NCI-H524 treated with DMSO at 0.1 percent for 48 hours (cell line): ENCODE measurements around the gene DIDO1.
"Not testable (repeated sequence)": the region's sequence is repeated elsewhere in the genome, so short reads cannot be mapped to it uniquely, and the experiment has no call there.

Source experiments
- DNase-seq: peaks from one replicate; lab custom pipeline; 2025; lab: John Stamatoyannopoulos, UW

Gene DIDO1

DNA sequence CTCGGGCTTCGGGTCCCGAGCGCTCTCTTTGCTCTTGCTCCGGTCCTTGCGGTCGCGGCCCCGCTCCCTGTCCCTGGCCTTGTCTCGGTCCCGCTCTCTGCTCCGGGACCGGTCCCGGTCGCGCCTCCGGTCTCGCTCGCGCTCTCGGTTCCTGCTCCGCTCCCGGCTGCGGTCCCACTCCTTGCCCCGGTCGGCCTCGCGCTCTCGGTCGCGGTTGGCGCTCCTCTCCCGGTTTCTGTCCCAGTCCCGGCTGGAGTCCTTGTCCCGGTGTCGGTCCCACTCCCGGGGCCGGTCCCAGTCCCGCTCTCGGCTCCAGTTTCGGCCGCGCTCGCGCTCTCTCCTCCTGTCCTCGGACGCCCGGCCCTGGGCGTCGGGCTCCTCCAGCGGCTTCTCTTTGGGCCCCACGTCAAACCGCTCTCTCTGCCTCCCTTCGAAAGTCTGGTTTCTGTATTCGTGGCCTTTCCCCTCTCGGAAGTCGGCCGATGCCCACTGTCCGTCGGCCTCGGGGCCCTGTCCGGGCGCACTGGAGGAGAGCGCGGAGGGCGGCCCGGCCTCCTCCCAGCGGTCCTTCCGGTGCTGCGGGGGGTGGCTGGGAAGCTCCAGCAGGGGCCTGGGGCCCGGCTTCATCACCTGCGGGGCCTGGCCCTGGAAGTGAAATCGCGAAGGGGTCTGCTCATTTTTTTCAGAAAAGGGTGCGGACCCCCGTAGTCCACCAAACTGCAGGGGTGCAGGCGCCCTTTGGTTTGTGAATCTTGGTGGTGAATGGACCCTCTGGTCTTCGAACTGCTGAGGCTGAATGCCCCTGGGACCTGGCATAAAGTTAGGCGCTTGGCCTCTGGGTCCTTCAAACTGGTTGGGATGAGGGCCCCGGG is 46.8 kb downstream of the DIDO1 start:
- DNase-seq, result no peak

DNA sequence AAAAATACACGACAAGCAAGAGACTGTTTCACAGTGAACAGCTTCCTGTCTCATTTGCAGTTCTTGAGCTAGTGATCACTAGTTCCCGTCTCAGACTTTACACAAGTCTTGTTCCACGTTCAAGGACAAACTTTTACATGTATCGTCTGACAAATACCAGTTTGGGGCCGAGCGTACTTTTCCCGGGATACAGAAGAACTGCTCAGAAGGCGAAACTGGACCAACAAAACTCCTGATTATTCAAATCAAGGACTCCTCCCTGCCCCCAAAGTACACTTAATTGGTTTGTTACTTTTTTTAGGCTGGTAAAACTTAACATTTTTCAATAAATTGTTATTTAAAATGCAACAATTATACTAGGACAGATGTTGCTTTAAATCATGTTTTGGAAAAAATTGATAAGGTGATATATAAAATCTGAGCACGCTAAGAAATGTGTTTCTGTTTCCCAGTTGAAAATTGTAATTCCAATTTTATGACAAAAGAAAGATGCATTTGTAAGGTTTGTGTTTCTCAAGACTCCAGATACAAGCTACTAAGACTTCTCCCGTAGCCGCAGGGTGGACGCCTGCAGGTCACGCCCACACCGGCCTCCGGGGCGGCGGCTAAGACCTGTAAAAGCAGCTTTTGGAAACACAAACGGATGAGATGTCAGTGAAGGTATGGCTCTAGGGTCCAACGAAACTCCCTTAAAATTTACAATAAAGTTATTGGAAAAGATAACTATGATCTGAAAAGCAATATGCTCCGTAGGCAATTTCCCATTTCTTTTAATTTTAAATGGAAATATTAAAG is 47.9 kb downstream of the DIDO1 start:
- DNase-seq, result no peak

DNA sequence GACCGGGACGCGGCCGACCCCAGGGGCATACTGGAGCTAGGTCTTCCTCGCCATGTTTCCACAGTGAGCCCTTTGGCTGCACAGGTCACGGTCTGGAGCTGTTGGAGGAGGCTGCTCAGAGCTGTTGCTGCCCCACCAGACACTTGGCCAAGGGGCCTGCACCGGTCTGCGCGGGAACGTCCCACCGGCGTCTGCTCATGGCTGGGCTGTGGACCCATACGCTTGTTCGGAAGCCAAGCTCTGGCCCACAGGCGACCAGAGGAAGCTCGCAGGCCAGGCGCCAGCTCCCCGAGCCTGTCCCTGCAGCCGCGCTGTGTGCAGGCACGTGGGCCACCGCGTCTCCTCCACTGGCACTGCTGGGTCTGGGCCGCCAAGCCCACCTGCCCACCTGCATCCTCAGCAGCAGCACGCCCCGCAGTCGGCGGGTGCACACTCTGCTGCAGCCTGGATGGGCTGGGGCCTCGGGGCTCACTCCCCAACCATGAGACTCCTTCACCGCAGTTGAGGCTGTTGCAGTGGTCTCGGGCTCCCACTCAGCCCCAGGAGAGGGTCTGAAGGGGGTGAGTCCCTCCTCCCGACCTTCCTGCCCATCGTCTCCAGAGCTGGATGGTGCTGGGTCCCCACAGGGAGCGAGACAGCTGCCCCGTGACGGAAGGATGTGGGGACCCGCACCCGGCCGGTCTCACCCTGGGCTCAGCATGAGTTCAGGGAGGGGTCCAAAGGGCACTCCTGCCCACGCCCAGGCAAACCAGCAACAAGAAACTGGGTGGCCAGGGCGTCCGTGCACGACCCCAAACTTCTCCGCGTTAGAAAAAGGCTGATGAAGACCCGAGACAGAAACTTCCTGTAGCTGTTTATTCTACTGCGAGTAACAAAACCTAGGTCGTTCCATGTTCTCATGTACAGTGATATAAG is 49.1 kb downstream of the DIDO1 start:
- DNase-seq, result no peak

DNA sequence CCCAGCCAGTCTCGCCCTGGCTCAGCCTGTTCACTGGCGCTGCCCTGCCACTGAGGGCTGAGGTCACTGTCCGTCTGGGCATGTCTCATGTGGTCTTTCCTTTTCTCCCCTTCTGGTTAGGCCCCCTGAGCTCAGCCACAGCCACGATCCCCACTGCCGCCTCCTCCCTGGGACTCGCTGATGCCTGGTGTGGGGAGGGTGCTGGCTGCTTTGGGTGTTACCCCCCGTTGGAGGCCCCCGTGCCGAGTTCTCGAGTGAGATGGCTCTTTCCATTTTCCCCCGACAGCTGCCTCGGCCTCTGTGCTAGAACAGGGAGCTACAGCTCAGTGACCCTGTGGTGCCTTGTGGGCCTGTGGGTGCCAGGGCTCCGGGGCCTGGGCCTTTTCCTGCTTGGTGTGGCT is 49.8 kb downstream of the DIDO1 start:
- no peak for DNase-seq

DNA sequence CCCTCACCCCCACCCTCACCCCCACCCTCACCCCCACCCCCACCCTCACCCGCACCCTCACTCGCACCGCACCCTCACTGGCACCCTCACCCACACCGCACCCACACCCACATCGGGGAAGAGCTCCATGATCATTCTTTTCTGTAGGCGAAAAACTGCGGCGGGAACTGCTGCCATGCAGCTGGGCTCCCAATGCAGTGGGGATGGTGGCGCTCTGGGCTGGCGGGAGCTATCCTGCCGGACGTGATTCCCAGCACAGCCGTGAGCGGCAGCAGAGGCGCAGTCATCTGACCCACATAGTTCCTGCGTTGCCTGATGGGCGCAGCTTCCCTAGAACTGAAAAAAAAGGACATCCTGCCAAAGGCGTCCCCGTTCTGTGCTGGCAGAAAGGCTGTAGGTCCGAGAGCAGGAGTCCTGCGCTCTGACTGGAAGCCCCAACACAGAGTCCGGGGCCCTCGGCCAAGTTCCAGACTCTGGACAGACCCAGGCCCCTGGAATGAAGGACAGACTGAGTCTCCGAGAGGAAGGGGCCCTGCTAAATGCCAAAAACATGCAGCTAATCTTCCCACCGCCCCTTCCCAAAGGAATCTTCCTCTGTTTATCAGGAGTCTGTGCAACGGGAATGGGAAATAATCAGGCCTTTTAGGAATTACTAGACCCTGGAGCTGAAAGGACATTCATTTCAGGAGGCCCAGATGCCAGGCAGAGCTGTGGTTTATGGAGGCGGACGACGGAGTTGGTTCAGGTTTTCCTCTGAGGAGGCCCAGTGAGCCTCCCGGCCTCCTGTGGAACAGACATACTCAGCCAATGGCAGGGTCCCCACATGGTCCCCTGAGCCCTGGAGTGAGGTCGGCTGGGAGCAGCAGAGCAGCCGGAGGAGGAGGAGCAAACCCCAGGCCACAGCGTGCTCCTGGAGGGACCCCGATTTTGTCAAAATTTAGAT is 50.6 kb downstream of the DIDO1 start:
- peak; percentile 20 for DNase-seq

DNA sequence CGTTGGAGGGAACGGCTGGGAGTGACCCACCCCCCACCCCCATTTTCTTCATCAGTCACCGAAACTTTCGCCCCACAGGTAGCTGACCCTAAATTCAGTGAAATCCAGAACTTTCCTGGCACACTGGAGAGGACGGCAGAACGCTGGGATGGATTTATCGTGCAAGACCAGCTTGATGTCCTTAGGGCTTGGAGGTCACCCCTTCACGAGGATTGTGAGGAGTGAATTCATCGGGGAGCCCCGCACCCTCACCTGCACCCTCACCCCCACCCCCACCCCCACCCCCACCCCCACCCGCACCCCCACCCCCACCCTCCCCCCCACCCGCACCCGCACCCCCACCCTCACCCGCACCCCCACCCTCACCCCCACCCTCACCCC is 51.4 kb downstream of the DIDO1 start:
- DNase-seq, result no peak

DNA sequence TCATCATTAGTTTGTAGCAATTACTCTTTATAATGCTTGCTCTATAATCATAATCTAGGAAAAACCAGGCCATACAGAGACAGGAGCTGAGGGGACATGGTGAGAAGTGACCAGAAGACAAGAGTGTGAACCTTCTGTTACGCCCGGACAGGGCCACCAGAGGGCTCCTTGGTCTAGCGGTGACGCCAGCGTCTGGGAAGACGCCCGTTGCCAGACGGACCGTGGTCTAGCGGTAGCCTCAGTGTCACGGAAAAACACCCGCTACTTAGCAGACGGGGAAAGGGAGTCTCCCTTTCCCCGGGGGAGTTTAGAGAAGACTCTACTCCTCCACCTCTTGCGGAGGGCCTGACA is 52.6 kb downstream of the DIDO1 start:
- DNase-seq, result not testable (repeated sequence)

DNA sequence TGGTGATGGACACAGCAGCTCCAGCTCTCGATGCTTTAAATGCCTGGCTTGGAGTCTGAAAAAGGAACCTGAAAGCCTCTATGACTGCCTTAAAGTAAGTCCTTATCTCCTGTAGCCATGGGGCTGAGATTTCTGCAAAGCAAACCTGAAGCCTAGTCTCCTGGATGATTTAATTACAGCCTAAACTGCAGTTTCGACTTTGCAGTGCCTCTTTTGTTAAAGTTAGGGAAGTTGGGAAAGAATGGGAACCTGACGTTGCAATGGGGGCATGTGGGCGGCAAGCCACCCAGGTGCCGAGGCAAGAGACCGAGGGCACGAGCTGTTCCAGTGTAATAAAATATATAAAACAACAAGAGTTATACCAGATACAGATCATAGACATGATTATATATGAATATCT is 53.0 kb downstream of the DIDO1 start:
- no peak for DNase-seq

DNA sequence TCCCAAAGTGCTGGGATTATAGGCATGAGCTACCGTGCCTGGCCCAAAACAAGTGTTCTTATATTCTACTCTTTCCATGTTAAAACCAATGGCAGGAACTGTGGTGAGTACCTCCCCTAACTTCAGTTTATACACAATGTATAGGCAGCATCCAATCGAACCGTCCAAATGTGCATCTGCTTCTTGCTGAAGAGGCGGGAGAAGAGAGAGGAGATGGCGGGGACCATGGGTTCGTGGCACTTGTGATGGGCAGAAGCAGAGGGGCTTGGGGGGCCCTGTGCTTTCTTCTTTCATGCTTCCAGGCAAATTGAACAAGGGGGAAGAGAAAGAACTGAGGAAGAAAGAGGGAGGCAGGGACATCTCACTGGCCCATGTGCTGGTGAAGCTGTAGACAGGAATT is 53.4 kb downstream of the DIDO1 start:
- DNase-seq, result no peak

DNA sequence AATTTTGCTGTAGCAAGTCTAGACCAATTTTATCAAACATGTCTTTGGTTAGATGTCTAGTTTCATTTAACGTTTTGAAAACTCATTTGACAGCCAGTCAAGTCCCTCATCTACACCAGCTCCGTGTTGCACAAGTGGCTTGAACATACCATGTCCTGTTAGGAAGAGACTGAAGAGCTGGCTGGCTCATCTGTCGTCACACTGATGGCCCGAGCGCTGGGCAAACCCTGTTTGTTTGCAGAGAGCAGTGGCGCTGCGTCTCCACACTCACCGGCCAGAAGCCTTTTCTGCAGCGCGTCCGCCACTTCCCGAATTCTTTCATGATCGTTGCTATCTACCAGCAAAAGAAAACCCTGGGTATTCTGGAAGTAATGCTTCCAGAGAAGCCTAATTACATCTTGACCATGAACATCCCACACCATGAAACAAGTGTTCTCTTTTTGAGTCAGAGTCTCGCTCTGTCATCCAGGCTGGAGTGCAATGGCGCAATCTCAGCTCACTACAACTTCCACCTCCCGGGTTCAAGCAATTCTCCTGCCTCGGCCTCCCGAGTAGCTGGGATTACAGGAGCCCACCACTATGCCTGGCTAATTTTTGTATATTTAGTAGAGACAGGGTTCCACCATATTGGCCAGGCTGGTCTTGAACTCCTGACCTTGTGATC is 54.0 kb downstream of the DIDO1 start:
- no peak for DNase-seq

DNA sequence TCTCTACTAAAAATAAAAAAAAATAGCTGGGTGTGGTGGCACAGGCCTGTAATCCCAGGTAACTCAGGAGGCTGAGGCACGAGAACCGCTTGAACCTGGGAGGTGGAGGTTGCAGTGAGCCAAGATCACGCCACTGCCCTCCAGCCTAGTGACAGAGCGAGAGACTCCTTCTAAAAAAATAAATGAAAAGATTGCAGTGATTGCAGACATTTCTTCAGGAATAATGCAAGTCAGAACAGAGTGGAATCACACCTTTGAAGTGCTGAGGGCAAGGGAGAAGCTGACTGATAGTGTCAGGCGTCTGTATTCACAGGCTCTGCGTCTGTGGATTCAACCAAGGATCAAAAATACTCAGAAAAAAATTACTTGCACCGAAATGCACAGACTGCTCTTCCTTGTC is 62.1 kb downstream of the DIDO1 start:
- no peak for DNase-seq

DNA sequence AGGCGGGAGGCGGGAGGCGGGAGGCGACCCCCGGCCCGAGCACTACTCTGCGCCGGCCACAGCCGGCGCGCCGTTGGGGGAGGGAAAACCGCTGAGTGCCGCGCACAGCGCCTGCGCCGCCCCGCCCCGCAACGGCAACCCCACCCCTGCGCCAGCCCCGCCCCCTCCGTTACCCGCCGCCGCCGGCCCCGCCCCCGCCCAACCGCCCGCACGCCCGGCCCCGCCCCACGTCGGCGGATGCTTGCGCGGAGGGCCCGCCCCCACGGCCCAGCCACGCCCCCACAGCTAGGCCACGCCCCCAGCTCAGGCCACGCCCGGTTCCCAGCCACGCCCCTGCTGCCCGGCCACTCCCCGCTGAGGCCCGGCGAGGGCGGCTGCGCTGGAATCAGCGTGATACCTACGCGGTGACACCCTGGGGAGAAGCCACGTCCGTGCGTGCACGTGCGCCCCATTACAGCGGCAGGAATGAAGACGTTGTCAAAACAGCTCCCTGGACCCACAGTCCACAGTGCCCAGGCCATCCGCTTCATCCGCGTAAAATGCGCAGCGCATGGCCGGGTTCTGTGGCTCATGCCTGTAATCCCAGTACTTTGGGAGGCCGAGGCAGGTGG is 64.5 kb downstream of the DIDO1 start, which contains the start of gene TCFL5:
Gene TCFL5 (minus strand): TSS at position 97 of the 611 bp plus-strand sequence. CDS start 152 bp downstream, outside the sequence.
- no peak for DNase-seq

DNA sequence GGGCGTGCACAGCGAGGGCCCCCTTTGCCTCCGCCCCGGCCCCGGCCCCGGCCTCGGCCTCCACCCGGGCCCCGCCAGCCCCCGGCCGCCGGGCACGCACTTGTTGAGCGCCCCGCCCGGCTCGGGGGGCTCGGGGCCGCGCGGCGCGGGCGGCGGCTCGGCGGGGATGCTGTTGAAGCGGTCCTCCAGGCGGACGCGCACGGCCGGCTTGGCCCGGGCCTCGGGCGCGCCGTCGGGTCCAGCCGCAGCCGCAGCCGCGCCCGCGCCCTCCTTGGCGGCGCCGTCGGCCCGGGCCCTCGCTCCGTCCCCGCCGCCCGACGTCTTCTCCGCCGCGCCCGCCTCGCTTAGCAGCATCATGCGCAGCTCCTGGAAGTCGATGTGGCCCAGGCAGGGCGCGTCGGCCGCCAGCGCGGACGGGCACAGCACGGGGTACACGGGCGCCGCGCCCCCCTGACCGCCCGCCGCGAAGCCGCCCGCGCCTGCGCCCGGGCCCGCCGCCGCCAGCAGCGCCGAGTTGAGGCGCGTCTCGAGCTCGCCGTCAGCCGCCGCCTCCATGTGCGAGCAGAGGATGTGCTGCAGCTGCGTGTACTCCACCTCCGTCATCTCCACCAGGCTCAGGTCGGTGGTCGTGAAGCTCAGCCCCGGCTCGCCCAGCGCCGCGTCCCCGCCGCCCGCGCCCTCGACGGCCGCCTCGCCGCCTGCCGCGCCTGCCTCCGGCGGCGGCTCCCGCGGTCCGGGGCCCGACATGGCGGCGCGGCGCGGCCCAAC is 65.2 kb downstream of the DIDO1 start:
- no peak for DNase-seq

DNA sequence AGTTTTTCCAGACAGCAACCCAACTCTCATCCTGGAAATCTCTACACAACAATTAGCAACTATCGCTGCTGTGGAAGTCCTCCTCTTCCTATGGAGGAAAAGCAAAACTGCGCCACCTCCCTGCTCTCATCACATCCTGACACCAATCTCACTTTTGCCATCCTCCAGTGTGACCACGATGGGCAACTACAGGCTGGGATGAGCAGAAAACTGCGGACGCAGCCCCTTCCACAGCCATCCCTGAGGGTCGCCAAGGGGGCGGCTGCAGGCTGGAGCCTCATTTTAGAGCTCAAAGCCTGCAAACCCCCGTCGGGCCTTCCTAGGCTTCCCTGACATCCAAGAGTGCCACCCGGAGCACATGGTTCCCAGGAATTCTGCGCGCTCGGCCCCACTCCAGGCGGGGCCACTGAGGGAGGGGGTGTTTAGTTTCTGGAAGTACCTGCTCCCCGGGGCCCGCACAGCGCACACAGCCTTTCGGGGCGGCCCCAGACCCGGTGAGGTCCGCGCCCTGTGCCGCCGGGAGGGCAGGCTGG is 65.8 kb downstream of the DIDO1 start:
- DNase-seq, result no peak

DNA sequence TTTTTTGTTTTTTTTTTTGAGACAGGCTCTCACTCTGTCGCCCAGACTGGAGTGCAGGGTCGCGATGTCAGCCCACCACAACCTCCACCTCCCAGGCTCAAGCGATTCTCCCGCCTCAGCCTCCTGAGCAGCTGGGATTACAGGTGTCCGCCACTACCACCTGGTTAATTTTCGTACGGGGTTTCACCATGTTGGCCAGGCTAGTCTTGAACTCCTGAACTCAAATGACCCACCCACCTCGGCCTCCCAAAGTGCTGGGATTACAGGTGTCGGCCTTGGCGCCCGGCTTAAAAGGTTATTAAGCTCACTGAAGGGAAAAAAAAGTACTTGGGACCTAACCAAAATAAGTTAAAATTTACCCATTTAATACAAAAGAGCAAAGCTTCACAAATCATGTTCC is 66.6 kb downstream of the DIDO1 start:
- no peak for DNase-seq

DNA sequence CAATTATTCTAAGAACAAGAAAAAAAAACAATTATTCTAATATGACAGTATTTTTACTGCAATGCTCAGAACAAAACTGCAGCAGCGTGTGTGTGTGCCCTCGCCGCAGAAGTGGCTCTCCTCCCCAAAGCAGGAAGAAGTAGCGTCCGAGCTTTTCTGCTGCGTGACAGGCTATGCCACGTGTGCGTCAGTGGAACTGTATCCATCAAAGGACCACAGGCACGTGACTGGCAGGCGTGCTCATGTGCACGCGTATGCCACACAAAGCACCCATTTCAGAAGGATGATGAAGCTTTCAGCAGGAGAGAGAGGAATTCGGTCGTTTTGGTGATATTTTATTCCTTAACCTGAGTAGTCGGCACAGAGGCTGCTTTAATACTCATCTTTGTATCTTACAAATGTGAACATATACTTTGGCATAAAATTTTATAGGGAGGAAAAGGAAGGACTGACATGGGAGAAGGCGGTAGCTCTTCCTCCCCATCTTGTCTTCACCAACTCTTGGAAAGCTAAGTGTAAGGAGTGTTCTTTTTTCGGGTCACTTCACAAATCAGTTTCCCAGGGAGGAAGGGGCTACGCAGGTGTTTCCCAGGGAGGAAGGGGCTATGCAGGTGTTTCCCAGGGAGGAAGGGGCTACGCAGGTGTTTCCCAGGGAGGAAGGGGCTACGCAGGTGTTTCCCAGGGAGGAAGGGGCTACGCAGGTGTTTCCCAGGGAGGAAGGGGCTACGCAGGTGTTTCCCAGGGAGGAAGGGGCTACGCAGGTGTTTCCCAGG is 68.1 kb downstream of the DIDO1 start:
- no peak for DNase-seq

DNA sequence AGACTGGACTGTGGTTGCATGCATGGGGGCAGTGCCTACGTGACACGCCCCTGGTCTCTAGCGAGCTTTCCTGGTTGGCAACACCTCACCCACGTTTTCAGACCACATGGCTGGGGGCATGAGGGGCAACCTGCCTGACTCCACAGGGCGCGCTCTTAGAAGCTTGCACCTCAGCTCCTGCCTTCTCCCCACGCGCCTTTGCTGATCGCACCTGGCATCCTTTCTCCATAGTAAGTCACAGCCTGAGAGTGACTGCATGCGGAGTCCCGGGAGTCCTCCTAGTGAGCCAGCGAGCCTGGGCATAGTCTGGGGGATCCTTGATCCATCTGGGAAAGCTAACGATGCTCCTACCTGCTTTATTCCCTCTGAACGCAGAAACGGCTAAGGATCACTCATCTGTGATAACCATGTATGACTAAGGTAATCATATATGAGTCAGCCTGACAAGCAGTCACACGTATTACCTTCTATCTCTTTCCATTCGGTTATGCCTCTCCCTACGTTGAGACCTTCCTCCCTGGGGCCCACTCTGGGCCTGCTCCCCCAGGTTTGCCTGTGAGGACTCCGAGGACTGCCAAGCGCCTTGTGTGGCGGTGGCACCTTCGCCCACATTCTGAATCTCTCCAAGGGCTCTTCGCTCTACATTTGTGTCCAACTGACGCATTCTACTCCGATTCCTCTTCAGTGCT is 69.2 kb downstream of the DIDO1 start:
- no peak for DNase-seq

DNA sequence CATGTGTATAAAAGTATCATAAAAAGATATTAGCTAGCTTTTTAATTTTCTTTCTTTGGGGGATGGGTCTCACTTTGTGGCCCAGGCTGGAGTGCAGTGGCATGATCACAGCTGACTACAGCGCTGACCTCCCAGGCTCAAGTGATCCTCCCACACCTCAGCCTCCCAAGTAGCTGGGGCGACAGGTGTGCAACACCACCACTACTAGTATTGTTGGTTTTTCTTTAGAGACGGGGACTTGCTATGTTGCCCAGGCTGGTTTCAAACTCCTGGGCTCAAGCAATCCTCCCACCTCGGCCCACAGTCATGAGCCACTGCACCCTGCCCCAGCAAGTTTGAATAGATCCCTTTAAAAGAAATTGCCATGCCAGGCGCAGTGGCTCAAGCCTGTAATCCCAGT is 71.2 kb downstream of the DIDO1 start:
- DNase-seq, result no peak
